HG02938 (cell line): ENCODE measurements around the gene TLE6.
"Not testable (repeated sequence)": the region's sequence is repeated elsewhere in the genome, so short reads cannot be mapped to it uniquely, and the experiment has no call there.

Source experiments
- ATAC-seq: cut with Tn5 transposase; IDR thresholded peaks from one replicate; pipeline ENCODE4 v1.9.1; 2021; ENCODE audit warnings: mild to moderate bottlenecking, moderate library complexity; ENCODE audit not compliant: unreplicated experiment

Gene TLE6

DNA sequence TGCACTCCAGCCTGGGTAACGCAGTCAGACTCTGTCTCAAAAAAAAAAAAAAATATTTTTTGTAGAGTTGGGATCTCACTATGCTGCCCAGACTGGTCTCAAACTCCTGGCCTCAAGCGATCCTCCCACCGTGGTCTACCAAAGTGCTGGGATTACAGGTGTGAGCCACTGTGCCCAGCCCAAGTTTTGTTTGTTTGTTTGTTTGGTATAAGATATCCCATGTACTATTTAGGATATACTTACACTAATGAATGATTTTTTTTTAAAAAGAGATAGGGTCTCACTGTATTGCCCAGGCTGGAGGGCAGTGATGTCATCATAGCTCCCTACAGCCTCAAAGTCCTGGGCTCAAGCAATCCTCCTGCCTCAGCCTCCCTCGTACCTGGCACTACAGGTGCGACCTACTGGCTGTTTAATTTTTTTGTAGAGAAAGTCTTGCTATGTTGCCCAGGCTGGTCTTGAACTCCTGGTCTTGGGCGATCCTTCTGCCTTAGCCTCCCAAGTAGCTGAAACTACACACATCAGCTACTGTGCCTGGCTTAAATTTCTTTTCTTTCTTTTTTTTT is 24.0 kb downstream of the TLE6 start:
- ATAC-seq, result no peak

DNA sequence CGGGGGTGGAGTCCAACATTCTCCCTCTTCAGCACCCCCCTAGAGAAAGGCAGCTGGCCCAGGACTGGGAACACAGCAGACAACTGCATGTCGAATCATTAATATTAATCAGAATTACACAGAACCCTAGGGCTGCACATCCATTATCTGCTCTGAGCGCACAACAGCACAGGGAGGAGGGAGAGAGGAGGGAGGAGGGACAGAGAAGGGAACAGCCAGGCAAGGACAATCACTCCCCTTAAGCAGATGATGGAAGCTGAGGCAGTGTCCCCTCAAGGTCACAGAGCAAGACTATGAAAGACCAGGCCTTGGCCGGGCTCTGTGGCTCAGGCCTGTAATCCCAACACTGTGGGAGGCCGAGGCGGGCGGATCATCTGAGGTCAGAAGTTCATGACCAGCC is 25.7 kb downstream of the TLE6 start:
- ATAC-seq, result no peak

DNA sequence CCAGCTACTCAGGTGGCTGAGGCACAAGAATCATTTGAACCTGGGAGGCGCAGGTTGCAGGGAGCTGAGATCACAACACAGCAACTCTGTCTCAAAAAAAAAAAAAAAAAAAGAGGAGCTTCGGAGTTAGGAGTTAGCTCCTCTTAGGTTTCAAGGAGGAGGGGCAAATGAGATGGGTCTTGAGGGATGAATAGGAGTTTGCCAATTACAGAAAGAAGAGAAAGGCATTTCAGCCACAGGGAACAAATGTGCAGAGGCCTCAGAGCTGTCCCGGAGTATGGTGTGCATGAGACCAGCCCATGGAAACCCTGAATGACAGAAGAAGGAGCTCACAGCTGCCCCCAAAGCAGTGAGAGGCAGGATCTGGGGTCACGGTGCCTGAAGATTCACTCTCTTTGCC is 27.2 kb downstream of the TLE6 start:
- no peak for ATAC-seq

DNA sequence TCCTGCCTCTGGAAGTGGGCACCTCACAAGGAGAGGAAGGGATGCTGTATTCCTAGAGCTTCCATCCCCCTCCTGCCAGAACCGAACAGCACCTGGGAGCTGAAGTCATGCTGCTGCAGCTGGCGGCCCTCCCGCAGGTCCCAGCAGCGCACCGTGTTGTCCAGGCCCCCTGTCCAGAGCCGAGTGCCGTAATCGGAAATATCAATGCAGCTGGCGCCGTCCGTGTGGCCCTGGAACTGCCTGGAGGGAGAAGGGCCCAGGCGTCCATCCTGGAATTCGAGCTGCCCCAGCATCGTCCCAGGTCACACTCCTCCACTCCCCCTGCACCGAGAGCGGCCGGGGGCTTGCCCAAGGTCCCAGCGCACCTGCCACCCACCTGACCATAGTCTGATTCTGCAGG is 28.0 kb downstream of the TLE6 start:
- no peak for ATAC-seq

DNA sequence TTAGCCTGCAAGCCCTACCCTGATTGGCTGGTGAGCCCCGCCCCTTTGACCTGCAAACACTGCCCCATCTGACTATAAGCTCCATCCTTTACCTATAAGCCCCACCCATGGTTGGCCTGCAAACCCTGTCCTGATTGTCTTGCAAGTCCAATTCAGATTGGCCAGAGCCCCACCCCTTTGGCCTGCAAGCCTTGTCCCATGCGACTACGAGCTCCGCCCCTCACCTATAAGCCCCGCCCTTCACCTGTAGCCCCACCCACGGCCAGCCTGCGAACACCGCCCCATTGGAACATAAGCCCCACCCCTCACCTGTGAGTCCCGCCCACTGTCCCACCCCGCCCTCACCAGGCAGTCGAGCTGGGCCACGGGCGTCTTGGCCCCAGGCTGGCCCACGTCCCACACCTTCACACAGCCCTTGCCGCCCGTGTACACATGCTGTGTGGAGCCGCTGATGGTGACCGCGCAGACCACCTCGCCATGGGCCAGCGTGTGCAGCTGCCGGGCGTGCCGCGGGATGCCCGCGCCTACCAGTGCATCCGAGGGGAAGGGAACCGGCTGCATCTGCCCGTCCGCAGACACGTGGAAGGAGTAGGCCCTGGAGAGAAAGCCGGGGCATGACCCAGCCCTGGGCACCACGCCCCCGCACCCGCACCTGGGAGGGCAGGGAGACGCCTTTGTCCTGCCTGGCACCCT is 28.9 kb downstream of the TLE6 start:
- no peak for ATAC-seq

DNA sequence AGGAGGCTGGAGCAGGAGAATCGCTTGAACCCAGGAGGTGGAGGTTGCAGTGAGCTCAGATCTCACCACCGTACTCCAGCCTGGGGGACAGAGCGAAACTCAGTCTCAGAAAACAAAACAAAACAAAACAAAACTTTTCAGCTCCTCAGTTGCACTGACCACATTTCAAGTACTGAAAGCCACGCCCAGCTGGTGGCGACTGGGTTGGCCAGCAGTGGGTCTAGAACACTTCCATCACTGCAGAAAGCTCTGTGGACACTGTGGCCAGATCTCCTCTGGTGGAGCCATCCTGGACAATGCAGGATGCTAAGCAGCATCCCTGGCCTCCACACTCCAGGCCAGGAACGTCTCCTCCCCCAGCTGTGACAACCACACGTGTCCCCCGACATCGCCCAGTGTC is 30.6 kb downstream of the TLE6 start:
- no peak for ATAC-seq

DNA sequence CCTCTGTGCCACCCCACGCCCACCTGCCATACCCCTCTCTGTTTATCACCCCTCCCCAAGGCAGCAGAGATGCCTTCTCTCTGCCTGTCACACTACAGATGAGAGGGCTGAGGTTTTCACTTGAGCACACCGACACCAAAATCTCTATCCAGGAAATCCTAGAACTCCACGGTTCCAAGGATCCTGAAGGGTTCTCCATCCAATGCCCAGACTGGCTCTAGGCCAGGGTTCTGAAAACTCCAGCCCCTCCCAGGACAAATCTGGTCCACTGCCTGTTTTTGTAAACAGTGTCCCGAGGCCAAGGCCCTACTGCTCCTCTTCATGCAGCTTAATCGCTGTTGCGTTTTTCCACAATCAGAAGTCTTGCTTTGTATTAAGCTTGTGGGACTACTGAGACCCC is 31.6 kb downstream of the TLE6 start:
- ATAC-seq, result no peak

DNA sequence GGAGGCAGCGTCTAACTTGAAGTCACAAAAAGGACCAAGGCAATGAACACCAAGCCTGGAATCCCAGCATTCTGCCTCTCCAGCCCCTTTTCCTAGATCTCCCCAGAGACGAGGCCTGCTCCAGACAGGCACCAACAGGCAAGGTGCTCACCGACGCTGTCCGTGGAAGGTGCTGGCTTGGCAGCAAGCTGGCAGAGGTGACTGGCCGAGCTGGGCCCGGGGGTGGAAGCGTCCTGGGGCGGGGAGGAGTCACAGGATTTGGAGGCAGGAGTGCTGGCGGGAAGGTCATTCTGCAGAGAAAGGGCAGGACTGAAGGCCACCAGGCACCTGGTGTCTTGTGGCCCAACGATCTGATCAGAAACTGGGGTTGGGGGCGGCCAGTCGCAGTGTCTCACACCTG is 33.5 kb downstream of the TLE6 start:
- no peak for ATAC-seq

DNA sequence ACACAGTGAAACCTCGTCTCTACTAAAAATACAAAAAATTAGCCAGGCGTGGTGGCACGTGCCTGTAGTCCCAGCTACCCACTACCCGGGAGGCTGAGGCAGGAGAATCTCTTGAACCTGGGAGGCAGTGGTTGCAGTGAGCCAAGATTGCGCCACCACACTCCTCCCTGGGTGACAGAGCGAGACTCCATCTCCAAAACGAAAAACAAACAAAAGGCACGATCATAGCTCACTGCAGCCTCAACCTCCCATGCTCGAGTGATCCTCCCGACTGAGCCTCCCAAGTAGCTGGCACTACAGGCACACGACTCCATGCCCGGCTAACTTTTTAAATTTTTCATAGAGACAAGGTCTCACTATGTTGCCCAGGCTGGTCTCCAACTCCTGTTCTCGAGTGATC is 34.7 kb downstream of the TLE6 start:
- ATAC-seq, result not testable (repeated sequence)

DNA sequence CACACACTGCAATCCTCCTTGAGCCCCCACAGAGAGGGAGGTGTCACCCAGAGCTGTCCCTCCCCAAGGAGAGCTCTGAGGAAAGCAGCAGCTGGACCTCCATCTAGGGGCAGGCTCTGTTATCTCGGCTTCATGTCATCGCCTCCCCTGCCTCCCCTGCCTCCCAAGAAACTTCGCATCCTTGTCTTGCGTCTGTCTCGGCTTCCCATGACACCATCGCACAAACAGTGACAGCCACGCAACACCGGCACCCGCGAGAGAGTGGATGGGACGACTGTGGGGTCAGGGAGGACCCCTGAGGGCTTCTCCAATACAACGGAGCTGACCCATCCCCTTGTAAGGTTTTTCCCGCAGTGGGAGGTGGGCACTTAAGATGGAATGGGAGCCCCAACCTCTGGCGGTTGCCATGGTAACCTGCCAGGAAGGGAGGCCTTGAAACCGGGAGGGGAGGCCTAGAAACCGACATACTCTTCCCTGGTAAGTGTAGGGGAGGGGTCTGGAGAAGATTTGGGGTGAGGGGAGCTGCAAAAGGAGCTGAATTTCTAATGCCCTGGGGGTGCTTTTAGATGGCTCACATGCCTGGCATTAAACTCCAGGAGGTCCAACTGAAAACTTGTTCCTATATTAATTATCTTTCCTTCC is 35.4 kb downstream of the TLE6 start:
- ATAC-seq, result no peak

DNA sequence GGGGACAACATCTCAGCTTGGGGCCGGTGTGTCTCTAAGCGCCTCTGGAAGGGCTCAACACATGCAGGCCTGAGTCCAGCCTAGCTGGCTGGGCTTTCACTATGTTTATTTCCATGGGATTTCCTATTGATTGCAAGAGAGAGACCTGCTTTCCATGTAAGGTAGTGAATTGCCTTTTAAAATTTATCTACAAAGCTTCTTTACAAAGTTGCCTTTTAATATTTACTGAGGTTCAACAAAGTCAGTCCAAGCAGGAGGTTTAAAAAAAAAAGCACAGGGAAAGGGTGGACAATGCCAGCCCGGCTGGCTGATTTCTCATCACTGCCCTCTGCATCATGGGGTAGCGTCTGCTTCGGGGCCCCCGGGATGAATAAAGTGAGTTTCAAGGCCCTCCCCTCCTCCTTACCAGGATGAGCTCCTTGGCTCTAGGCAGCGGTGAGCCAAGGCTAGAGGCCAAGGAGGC is 35.9 kb downstream of the TLE6 start:
- ATAC-seq, result no peak

DNA sequence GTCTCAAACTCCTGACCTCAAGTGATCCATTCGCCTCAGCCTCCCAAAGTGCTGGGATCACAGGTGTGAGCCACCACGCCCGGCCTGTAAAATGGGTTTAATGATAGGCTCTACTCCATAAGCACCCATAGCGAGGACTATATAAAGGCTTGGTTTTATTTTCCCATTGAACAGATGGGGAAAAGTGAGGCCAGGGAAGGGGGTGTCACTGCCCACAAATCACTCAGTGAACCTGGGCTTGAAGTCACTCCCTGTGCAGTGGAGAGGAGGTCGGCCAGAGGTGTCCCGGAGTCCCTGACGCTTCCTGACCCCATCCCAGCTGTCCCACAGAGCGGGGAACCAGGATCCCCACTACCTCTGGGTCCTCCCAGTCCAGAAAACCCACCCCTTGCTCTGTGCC is 36.8 kb downstream of the TLE6 start:
- ATAC-seq, result no peak

DNA sequence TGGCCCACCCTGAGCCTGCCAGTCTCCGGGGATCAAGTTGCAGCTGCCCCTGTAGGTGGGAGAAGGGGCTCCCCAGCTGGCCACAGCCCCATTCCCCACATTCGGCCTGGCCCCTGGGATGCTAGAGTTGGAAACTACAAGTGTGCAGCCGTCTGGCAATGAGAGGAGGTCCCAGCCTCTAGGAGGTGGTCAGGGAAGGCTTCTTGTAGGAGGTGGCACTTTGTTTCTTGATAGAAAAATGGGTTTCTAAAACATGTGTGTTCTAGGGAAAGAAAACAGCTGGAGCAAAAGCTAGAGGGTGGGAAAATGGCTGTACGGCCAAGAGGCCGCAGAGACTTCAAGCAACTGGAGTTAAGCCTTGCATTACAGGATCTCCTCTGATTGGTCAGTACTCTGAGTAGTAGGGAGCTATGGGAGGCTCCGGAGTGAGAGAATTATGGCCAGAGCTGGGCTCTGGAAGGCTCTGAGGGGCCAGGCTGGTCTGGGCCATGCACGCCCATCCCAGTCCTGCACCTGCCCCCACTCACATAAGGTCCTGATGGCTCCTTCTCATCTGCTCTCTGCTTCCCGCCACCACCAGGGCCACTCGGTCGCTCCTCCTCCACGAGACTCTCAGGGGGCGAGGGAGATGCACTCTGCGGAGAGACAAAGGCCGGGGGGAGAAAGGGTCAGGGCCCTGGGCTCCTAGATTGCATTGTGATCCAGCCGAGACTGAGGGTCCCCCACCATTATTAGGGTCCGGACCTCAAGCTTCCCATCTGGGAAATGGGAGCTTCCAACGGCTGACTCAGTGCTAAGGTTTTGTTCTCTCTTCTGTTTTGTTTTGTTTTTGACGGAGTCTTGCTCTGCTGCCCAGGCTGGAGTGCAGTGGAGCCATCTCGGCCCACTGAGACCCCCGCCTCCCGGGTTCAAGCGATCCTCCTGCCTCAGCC is 38.0 kb downstream of the TLE6 start:
- no peak for ATAC-seq

DNA sequence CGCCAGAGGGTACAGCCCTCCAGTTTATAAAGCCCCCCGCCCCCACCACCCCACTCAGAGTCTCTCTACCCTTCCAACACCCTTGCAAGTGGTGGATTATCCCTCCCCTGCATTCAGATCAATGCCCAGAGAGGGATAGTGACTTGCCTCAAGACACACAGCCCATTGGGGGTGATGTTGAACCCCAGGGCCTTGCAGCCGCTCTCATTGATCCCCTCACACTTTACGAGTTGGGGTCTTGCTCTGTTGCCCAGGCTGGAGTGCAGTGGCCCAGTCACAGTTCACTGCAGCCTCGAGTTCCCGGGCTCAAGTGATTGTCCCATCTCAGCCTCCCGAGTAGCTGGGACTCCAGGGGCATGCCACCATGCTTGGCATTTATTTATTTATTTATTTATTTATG is 40.6 kb downstream of the TLE6 start:
- ATAC-seq, result no peak

DNA sequence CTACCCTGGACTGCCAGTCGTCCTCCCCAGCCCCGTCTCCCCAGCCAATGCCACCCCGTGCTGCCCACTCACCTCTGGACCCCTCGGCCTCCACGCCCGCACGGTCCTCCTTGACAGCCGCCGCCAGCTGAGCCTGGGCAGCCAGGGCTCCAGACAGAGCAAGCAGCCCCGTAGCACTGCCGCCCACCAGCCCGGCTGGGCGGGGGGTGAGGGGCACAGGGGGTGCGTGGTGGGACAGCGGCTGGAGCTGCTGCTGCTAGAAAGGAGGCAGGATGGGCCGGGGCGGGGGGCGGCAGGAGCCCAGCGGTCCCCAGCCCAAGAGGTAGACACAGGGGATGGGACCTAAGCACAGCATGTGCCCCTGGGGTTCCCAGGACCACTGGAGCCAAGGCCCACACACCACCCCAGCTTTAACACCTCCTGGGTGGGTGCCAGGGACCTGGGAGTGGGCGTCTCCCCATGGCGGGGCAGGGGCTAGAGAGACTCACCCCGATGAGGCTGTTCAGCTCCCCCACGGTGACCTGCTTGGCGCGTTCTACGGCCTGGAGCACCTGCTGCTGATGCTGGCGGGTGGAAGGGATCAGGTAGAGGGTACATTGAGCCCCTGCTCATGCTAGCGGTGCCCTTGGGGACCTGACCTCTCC is 42.0 kb downstream of the TLE6 start:
- ATAC-seq, result no peak

DNA sequence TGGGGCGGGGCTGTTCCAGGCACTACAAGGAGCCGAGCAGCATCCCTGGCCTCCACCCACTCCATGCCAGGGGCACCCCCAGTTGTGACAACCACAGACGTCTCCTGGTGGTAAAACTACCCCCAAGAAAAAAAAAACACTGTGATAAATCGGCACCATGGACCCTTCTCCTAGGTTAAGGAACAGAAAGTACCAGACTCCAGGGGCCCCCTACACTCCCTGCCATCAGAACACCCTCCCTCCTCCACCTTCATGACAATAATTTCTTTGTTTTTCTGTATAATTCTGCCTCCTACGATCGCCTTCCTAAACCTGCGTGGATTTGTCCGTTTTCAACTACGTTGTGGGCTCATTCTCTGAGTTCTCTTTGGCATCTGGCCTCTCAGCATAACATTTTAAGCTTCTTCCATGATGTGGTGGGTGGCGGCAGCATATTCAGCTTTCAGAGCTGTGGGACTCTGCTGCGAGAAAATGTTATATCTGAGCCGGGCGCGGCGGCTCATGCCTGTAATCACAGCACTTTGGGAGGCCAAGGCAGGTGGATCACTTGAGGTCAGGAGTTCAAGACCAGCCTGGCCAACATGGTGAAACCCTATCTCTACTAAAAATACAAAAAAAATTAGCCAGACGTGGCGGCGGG is 43.1 kb downstream of the TLE6 start:
- ATAC-seq, result no peak

DNA sequence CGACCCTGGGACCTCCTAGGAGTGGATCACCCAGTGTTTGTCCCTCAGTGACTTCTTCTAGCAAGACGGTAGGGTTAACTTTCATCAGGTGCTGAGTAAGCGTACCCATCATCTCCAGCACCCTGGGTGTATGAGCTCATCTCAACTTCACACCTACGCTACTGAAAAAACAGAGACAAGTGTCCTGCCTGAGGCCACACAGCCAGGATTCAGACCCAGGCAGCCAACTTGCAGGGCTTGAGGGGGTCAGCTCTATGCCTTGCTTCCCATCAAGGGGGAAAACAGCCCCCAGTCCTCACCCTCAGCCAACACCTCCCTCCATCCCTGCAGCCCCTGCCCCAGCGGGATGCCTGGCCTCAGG is 47.1 kb downstream of the TLE6 start:
- no peak for ATAC-seq

DNA sequence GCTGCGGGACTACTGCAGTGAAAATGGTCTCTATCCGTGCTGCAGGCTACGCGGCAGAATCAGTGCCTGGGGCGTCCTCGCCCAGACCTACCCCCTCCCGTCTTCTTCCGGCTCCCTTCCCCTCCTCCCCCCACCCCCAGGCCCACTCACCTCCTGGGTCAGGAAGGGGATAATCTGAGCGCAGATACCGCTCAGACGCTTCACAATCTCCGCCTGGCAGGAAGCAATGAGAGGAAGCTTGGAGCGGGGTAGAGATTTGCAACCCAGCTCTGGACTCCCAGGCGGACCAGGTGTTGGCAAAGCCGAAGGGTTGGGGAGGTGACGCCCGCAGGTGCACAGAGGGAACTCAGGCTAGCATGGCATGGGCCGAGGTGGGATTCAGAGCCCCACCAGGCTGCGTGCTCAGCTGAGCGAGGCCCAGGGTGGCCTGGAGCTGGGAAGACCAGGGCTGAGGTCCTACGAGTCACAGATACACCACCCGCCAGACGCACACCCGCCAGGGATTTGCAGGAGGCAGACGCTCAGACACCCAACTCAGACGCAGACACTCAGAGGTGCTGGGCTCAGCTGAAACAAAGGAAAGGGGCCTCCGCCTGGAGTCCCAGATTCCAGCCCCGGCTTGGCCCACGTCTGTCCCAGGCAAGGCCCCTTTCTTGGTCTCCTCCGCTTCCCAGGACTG is 47.6 kb downstream of the TLE6 start:
- no peak for ATAC-seq

DNA sequence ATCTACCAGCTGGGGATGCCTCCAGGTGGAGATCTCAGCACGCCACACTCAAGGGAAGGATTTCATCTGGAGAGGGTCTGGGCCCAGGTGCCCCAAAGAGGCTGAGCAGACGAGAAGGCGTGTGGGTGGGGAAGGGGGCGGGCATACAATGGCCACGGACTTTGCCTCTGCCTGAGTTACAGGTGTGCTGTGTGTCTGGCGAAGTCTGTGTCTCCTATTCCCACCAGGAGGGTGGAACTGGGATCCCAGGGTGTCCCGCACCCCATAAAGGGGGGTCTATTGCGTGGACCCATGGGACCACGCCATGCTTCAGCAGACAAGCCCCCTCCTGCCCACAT is 48.2 kb downstream of the TLE6 start:
- no peak for ATAC-seq

DNA sequence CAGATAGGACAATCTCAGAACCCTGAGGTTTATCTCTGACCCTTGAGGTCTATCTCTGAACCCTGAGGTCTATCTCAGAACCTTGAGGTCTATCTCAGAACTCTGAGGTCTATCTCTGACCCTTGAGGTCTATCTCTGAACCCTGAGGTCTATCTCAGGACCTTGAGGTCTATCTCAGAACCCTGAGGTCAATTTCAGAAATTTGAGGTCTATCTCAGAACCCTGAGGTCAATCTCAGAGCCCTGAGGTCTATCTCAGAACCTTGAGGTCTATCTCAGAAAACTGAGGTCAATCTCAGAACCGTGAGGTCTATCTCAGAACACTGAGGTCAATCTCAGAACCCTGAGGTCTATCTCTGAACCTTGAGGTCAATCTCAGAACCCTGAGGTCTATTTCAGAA is 49.4 kb downstream of the TLE6 start:
- ATAC-seq, result no peak
